Esophagus mucosa (tissue), 1 donor: ENCODE measurements around the gene RNU6-9. TPM values are rescaled to one million over a fixed set of nuclear protein-coding genes. Genes with fewer than 3 reads are reported as not detected.
A peak's percentile ranks its signal among the peaks of the same experiment; 100 is the strongest.

ENCODE experiments used
- ATAC-seq: fragments of 200-7000 bp; cut with Tn5 transposase; one replicate; pipeline ENCODE4 v1.9.1; 2020
- total RNA-seq: library from RNA; stranded (reverse); gene quantifications from one replicate; pipeline ENCODE4 v1.2.4, GENCODE V29; 2023
- donor health status: DM: yes; HTN: yes; CAD: no.

Gene RNU6-9
- total RNA-seq, 1 donor from 2014 or later, result not detected

GRCh38 chr19:899336-900042 is 6.2 kb downstream of the RNU6-9 start:
- no peak for ATAC-seq

GRCh38 chr19:900043-900301 is 6.7 kb downstream of the RNU6-9 start:
- peak; percentile 7 for ATAC-seq

GRCh38 chr19:900302-901111 is 7.2 kb downstream of the RNU6-9 start:
- ATAC-seq, result peak; percentile 49

- ATAC-seq, result no peak
Observed at GRCh38 chr19:901216-902092, 8.2 kb downstream of the RNU6-9 start.

GRCh38 chr19:902093-902370 is 8.7 kb downstream of the RNU6-9 start:
- no peak for ATAC-seq

GRCh38 chr19:902446-903226 is 9.4 kb downstream of the RNU6-9 start:
- ATAC-seq, result no peak

GRCh38 chr19:903266-903797 is 10.0 kb downstream of the RNU6-9 start:
- ATAC-seq, result no peak

- ATAC-seq, result no peak
Observed at GRCh38 chr19:904545-904944, 11.3 kb downstream of the RNU6-9 start.

GRCh38 chr19:906480-906879 is 13.2 kb downstream of the RNU6-9 start:
- ATAC-seq, result no peak

GRCh38 chr19:907183-907853 is 14.0 kb downstream of the RNU6-9 start:
- no peak for ATAC-seq

- ATAC-seq, result no peak
Observed at GRCh38 chr19:911197-912033, 18.1 kb downstream of the RNU6-9 start.

GRCh38 chr19:912181-913079 is 19.1 kb downstream of the RNU6-9 start:
- ATAC-seq, result peak; percentile 4

- peak; percentile 54 for ATAC-seq
Observed at GRCh38 chr19:913080-913748, 19.9 kb downstream of the RNU6-9 start, which contains the start of gene R3HDM4. R3HDM4 (minus strand) TSS chr19:913219; CDS start chr19:913157, 62 bp downstream.

- ATAC-seq, result no peak
Observed at GRCh38 chr19:916645-917322, 23.5 kb downstream of the RNU6-9 start.

- ATAC-seq, result no peak
Observed at GRCh38 chr19:917323-918151, 24.3 kb downstream of the RNU6-9 start, which contains the start of gene KISS1R. KISS1R (plus strand) TSS chr19:917333; CDS start chr19:917503, 170 bp downstream.

GRCh38 chr19:918152-918437 is 24.8 kb downstream of the RNU6-9 start:
- no peak for ATAC-seq

- ATAC-seq, result no peak
Observed at GRCh38 chr19:918481-919198, 25.4 kb downstream of the RNU6-9 start.
